Suprapubic skin (tissue), 4 donors: ENCODE measurements around the gene XCR1.

Experiments used
- POLR2A ChIP-seq, 2 donors: fragments of 450-650 bp; IDR thresholded peaks; one replicate each; pipeline ENCODE4 v1.6.1; 2017; ENCODE audit warnings: antibody characterized with exemption in 2 of 2, mild to moderate bottlenecking in 2 of 2, moderate library complexity in 2 of 2
- POLR2AphosphoS5 ChIP-seq, 3 donors: sonication (generic); formaldehyde crosslinking; IDR thresholded peaks; one replicate each; pipeline ENCODE4 v1.6.1; 2017; ENCODE audit warnings: antibody characterized with exemption in 3 of 3
- TF ChIP-seq, protein P1 (sequence below), 2 donors: fragments of 200-600 bp in 1 of 2; fragments of 450-650 bp in 1 of 2; sonication (generic) in 1 of 2; IDR thresholded peaks; one replicate each; pipeline ENCODE4 v1.5.1; 2016 to 2019; ENCODE audit warnings: antibody characterized with exemption in 2 of 2, mild to moderate bottlenecking in 1 of 2, moderate library complexity in 1 of 2

DNA sequence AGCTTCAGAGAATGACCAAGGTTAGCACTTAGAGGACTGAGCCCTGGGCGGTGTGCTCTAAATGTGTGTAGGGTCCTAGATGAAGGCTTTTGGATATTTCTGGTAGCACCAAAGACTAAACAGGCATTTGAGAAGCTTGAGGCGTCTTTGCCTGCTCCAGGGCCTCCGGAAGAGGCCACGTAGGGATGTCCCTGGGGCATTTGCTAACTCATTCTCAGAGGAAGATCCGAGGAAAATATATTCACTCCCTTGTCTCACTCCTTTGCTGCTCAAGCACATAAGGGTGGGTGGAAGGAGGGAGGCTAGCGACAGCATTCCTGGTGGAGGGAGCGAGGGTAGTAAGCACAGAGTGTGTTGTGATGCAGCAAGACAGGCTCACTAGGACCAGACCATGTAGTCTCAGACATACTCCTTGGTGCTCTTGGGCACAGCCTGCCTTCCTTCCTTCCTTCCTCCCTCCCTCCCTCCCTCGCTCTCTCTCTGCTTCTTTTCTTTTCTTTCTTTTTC is 38.5 kb upstream of the XCR1 start:
- TF ChIP-seq, protein P1, sequence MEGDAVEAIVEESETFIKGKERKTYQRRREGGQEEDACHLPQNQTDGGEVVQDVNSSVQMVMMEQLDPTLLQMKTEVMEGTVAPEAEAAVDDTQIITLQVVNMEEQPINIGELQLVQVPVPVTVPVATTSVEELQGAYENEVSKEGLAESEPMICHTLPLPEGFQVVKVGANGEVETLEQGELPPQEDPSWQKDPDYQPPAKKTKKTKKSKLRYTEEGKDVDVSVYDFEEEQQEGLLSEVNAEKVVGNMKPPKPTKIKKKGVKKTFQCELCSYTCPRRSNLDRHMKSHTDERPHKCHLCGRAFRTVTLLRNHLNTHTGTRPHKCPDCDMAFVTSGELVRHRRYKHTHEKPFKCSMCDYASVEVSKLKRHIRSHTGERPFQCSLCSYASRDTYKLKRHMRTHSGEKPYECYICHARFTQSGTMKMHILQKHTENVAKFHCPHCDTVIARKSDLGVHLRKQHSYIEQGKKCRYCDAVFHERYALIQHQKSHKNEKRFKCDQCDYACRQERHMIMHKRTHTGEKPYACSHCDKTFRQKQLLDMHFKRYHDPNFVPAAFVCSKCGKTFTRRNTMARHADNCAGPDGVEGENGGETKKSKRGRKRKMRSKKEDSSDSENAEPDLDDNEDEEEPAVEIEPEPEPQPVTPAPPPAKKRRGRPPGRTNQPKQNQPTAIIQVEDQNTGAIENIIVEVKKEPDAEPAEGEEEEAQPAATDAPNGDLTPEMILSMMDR (IDR thresholded peaks at IDR 0.05): no peak
- TF ChIP-seq POLR2A (IDR thresholded peaks at IDR 0.05): no peak
- no peak for TF ChIP-seq POLR2AphosphoS5 (IDR thresholded peaks at IDR 0.05)
